ENCODE measurements around the gene PTPRQ. TPM values are rescaled to one million over a fixed set of nuclear protein-coding genes. Genes with fewer than 3 reads are reported as not detected.

PTPRQ gene
- total RNA-seq: under 0.01 TPM in 2 replicates

GRCh38 chr12:80443974-80444666 is at the start of gene PTPRQ:
Gene PTPRQ (plus strand): TSS chr12:80444235. CDS start chr12:80444346, 111 bp downstream.

GRCh38 chr12:80707126-80707829 is 263.2 kb downstream of the PTPRQ start, which contains the start of gene MYF6:
Gene MYF6 (plus strand): TSS chr12:80707634. CDS start chr12:80707720, 86 bp downstream.

GRCh38 chr12:80716696-80717469 is 272.8 kb downstream of the PTPRQ start, which contains the start of gene MYF5:
Gene MYF5 (plus strand): TSS chr12:80716912. CDS start chr12:80717064, 152 bp downstream.

All from thoracic aorta endothelial cell (primary cell).